GM18502 (cell line): Measurements from ENCODE around the gene TRIO.
A peak's percentile ranks its signal among the peaks of the same experiment; 100 is the strongest.

Source experiments
- ATAC-seq: cut with Tn5 transposase; IDR thresholded peaks from one replicate; pipeline ENCODE4 v1.9.1; 2021; ENCODE audit warnings: mild to moderate bottlenecking; ENCODE audit not compliant: unreplicated experiment, poor library complexity

Gene TRIO

GRCh38 chr5:14121552-14121951, 21.6 kb upstream of the TRIO start:
- no peak for ATAC-seq

- ATAC-seq = no peak
These were observed 21.1 kb upstream of the TRIO start for GRCh38 chr5:14122089-14122488.

GRCh38 chr5:14123551-14123950, 19.6 kb upstream of the TRIO start:
- ATAC-seq = no peak

- no peak for ATAC-seq
These were observed 19.1 kb upstream of the TRIO start for GRCh38 chr5:14123974-14124482.

GRCh38 chr5:14125262-14125661, 17.9 kb upstream of the TRIO start:
- ATAC-seq = no peak

GRCh38 chr5:14127587-14127986, 15.6 kb upstream of the TRIO start:
- ATAC-seq = no peak

- no peak for ATAC-seq
These were observed 15.1 kb upstream of the TRIO start for GRCh38 chr5:14128079-14128478.

- no peak for ATAC-seq
These were observed 14.0 kb upstream of the TRIO start for GRCh38 chr5:14129123-14129522.

GRCh38 chr5:14131855-14132503, 11.2 kb upstream of the TRIO start:
- no peak for ATAC-seq

GRCh38 chr5:14133394-14133793, 9.7 kb upstream of the TRIO start:
- ATAC-seq = no peak

GRCh38 chr5:14134083-14134482, 9.1 kb upstream of the TRIO start:
- ATAC-seq = no peak

- no peak for ATAC-seq
These were observed 8.4 kb upstream of the TRIO start for GRCh38 chr5:14134771-14135170.

- no peak for ATAC-seq
These were observed 7.5 kb upstream of the TRIO start for GRCh38 chr5:14135621-14136020.

GRCh38 chr5:14136228-14136627, 6.9 kb upstream of the TRIO start:
- no peak for ATAC-seq

GRCh38 chr5:14138608-14139540, 4.3 kb upstream of the TRIO start:
- ATAC-seq = no peak

GRCh38 chr5:14141764-14142163, 1.4 kb upstream of the TRIO start:
- no peak for ATAC-seq

GRCh38 chr5:14142202-14142826, 828 bp upstream of the TRIO start:
- ATAC-seq = peak; percentile 2

GRCh38 chr5:14143546-14143840, 351 bp downstream of the TRIO start:
- ATAC-seq = peak; percentile 19

GRCh38 chr5:14143841-14144585, 871 bp downstream of the TRIO start:
- ATAC-seq = peak; percentile 17

- peak; percentile 64 for ATAC-seq
These were observed 1.7 kb downstream of the TRIO start for GRCh38 chr5:14144586-14145434.
